SJSA1 (cell line): ENCODE results near the gene DBF4B. TPM values are rescaled to one million over a fixed set of nuclear protein-coding genes. Genes with fewer than 3 reads are reported as not detected.

Experiments used
- DNase-seq, 2 experiments: peaks; one replicate each; pipeline ENCODE4 v3.0.0-alpha.2; 2015 to 2020; ENCODE audit warnings: low spot score in 2 of 2, low read depth in 1 of 2
- H3K27ac ChIP-seq: fragments of 250-450 bp; sonication (Bioruptor Pico); 2 replicates; pipeline ENCODE4 v1.5.1; 2020; ENCODE audit warnings: mild to moderate bottlenecking, moderate library complexity
- H3K27me3 ChIP-seq: fragments of 250-450 bp; sonication (Bioruptor Pico); replicated peaks from 2 replicates; pipeline ENCODE4 v1.5.1; 2020; ENCODE audit warnings: mild to moderate bottlenecking, moderate library complexity
- H3K36me3 ChIP-seq: fragments of 250-450 bp; sonication (Bioruptor Pico); 2 replicates; pipeline ENCODE4 v1.5.1; 2020; ENCODE audit warnings: mild to moderate bottlenecking
- H3K4me1 ChIP-seq: fragments of 250-450 bp; sonication (Bioruptor Pico); replicated peaks from 2 replicates; pipeline ENCODE4 v1.6.1; 2021; ENCODE audit warnings: mild to moderate bottlenecking
- H3K4me3 ChIP-seq: fragments of 250-450 bp; sonication (Bioruptor Pico); 2 replicates; pipeline ENCODE4 v1.5.1; 2020; ENCODE audit warnings: mild to moderate bottlenecking
- H3K9me3 ChIP-seq: fragments of 250-450 bp; sonication (Bioruptor Pico); replicated peaks from 2 replicates; pipeline ENCODE4 v1.5.1; 2020; ENCODE audit warnings: mild to moderate bottlenecking
- total RNA-seq: library from RNA; depleted of rRNA; stranded (reverse); fragments of >200 nt; shearing (Covaris generic); gene quantifications from 2 replicates; pipeline ENCODE4 v1.2.3, GENCODE V29; 2014

DBF4B gene
- total RNA-seq, 1 experiment from 2014 or later: 21.0 TPM

DNA sequence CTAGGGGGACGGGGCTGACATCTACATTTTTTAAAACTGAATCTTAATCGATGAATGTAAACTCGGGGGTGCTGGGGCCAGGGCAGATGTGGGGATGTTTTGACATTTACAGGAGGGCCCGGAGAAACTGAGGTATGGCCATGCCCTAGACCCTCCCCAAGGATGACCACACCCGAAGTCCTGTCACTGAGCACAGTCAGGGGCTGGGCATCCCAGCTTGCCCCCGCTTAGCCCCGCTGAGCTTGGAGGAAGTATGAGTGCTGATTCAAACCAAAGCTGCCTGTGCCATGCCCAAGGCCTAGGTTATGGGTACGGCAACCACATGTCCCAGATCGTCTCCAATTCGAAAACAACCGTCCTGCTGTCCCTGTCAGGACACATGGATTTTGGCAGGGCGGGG, 71.7 kb downstream of the DBF4B start:
- Histone ChIP-seq H3K4me1 (peaks cover 29% of the 10 kb centered on the region), H3K9me3 (no peaks in the 10 kb centered on the region), H3K4me3 (no peak overlapping the region), H3K27ac (no peak overlapping the region), H3K27me3 (no peaks in the 10 kb centered on the region), H3K36me3 (no peaks in the 10 kb centered on the region)
- DNase-seq: no peak

DNA sequence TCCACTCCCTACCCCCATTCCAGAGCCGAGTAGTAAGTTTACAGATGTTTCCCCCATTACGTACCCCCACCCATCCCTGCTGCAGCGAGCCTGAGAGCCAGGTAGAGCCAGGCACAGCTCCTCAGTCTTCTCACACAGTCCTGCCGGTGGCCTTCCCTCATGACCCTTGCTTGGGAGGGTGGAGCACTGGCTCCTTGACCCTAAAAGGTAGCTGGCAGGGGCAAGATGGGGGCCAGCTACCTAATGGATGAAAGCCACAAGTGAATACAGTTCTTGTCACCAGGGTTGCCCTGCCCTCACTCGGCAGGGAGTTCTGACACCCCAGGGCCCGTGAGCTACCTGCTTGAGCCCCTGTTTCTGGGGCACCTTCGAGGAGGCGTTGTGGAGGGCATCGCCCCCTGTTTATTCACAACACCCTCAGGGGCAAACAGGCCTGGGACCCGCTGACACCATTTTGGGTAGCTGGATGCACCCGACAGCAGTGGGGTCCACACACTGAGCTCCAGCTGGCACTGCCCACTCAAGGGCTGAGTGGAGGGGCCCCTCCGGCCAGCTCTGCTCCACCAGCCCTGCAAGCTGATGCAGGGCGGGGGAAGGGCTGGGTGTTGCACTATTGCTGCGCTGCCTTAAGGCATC, 72.5 kb downstream of the DBF4B start:
- Histone ChIP-seq H3K27me3 (no peaks in the 10 kb centered on the region), H3K27ac (no peak overlapping the region), H3K36me3 (no peaks in the 10 kb centered on the region), H3K4me3 (no peak overlapping the region), H3K9me3 (no peaks in the 10 kb centered on the region), H3K4me1 (peaks cover 26% of the 10 kb centered on the region)
- DNase-seq: no peak

DNA sequence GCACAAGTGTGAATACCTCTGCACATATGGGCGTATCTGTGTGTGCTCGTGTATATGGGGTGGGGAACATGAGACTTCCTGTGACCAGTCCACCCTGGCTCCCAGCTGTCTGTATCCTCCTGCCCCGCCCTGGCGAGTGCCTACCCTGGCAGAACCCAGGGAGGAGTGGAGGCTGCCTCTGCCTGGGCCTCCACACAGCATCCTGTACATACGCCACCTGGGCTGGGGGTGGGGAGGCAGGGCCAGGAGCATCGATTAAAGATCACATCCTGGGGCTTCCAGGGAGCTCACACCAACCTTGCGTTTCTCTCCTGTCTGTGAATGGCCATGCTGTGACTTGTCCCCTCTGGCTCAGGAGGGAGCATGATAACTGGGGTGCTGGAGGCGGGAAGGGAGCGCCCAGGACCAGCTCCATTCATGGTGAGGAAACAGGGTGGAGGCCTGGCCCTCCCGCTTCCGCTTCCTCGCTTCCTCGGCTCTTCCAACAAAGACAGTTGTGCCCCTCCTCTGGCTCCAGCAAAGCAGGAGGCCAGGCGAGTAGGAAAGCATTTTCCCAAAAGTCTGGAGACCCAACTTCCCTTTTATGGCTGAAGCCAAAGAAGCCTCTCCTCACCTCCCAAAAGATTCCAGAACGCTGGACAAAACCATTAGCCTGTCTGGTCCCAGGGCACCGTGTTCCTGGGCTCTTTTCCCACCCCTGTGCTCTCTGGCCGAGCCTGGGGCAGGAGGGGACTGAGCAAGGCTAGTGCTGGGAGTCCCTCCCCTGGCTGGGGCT, 73.3 kb downstream of the DBF4B start:
- no peaks in the 10 kb centered on the region for H3K9me3 ChIP-seq
- no peaks in the 10 kb centered on the region for H3K27me3 ChIP-seq
- no peaks in the 10 kb centered on the region for H3K36me3 ChIP-seq
- DNase-seq: no peak
- H3K4me1 ChIP-seq: peaks cover 22% of the 10 kb centered on the region
- H3K4me3 ChIP-seq: no peak overlapping the region
- H3K27ac ChIP-seq: no peak overlapping the region

DNA sequence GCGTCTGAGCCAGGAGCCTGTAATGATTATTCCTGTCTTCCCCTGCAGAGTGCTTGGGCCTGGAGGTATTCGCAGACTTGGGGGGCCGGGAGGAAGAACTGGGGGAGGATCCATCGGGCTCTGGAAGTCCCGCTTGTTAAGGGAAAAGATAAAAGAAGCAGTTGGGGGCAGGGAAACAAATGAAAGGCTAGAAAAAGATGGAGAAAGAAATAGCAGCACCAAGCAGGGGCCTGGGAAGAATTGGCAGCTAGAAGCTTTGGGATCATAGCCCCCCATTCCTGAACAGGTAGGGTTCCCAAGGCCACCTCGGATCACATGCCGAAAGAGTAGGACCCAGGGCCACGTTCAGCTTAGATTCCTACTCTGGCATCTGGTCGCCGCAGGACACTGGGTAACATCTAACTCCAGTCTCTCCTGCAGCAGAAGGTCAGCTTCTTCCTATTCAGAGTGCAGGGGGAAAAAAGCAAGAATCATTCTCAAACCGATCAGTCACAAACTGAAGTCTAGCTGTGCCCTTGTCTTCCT, 73.9 kb downstream of the DBF4B start:
- H3K4me1 ChIP-seq: peaks cover 22% of the 10 kb centered on the region
- DNase-seq: no peak

DNA sequence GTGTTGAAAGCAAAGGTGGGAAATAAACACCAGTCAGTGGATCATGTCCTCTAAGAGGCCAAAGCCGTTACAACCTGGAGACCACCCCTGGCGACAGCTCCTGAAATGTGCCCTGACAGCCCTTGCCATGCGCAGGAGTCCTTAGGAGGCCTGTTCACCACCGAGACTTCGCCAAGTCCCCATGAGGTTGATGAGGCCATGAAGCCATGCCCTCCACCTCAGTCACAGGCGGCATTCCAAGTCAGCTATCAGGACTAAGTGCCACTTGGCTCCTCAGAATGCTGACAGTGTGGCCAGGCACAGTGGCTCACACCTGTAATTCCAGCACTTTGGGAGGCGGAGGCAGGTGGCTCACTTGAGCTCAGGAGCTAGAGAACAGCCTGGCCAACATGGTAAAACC, 77.5 kb downstream of the DBF4B start:
- Histone ChIP-seq H3K4me1 (peaks cover 9% of the 10 kb centered on the region), H3K27ac (no peak overlapping the region), H3K4me3 (no peak overlapping the region), H3K27me3 (no peaks in the 10 kb centered on the region), H3K36me3 (no peaks in the 10 kb centered on the region), H3K9me3 (no peaks in the 10 kb centered on the region)
- no peak for DNase-seq

More for the DNA sequence above, 73.9 kb downstream of the DBF4B start:
- H3K4me3 ChIP-seq: no peak overlapping the region
- no peaks in the 10 kb centered on the region for H3K9me3 ChIP-seq
- H3K27ac ChIP-seq: no peak overlapping the region
- H3K36me3 ChIP-seq: no peaks in the 10 kb centered on the region
- no peaks in the 10 kb centered on the region for H3K27me3 ChIP-seq

DNA sequence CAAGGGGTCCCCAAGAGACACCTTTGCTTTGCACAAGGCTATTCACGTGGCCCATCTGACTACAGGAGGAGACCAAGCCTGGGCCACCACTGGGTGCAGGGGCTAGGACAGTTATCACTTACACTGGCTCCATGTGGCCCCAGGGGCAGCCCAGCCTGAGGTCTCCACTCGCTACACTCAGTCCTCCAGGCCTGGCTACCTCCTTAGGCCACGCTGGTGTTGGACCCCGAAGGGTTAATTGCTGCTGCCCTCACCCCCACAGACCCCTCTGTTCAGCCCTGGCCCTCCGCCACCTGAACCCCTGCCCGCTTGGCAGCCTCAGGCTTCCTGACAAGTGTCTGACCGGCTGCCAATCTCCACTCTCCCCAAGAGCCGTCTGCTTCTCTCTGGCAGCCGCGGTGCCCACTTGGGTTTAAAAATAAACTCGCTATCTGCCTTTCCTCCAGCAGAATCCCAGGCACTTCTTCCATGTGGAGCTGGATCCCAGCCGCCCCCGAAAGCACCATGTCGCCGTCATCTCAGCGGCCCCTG, 78.2 kb downstream of the DBF4B start:
- Histone ChIP-seq H3K27ac (no peak overlapping the region), H3K36me3 (no peaks in the 10 kb centered on the region), H3K4me1 (peaks cover 3% of the 10 kb centered on the region), H3K27me3 (no peaks in the 10 kb centered on the region), H3K9me3 (no peaks in the 10 kb centered on the region), H3K4me3 (no peak overlapping the region)
- DNase-seq: no peak

DNA sequence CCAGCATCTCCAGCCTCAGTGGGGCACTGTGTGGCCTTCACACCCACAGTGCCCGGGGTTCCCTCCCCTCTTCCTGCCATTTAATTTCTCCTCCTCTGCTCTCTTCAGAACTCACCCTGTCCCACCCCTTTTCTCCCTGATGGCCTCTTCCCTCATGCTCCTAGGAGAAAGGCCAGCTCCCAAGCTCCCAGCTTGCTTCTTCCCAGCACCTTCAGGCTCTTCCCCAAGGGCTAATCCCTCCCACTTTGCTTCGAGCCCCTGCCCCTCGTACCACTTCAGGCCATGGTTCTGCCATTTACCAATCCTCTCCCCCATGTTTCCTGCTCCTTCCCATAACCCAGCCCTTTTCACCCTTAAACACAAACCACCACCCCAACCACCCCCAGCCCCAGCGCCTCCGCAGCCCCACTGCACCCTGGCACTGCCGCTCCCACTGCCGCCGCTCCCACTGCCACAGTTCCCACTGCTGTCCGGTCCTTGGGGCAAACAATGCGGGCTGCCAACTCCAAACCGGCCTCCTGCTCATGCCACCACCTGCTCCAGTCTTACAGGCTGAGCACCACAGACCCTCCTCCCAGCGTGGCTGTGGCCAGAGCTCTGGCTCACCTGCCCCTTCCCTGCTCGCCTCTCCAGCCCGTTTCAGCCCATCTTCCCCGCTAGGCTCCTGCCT, 78.9 kb downstream of the DBF4B start:
- no peak for DNase-seq
- no peak overlapping the region for H3K4me3 ChIP-seq
- H3K27ac ChIP-seq: no peak overlapping the region
- H3K4me1 ChIP-seq: peaks cover 7% of the 10 kb centered on the region
- H3K36me3 ChIP-seq: no peaks in the 10 kb centered on the region
- H3K27me3 ChIP-seq: no peaks in the 10 kb centered on the region
- no peaks in the 10 kb centered on the region for H3K9me3 ChIP-seq

DNA sequence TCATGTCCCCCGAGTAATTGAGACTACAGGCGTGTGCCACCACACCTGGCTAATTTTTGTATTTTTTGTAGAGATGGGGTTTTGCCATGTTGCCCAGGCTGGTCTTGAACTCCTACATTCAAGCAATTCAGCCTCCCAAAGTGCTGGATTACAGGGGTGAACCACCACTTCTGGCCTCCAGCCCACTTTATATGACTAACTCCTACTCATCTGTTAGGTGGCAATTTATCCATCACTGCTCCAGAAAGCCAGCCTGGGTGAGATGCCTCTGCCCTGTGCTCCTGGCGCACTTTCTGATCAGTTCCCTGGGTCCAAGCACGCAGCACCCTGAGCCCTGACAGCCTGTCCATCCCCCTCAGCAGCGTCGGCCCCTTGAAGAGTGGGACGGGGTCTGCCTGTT, 79.7 kb downstream of the DBF4B start:
- Histone ChIP-seq H3K27ac (no peak overlapping the region), H3K4me1 (peaks cover 14% of the 10 kb centered on the region), H3K36me3 (0 out of 2 replicates have a peak, but pooled peaks cover 3% of the 10 kb centered on the region), H3K9me3 (no peaks in the 10 kb centered on the region), H3K4me3 (no peak overlapping the region), H3K27me3 (no peaks in the 10 kb centered on the region)
- no peak for DNase-seq

DNA sequence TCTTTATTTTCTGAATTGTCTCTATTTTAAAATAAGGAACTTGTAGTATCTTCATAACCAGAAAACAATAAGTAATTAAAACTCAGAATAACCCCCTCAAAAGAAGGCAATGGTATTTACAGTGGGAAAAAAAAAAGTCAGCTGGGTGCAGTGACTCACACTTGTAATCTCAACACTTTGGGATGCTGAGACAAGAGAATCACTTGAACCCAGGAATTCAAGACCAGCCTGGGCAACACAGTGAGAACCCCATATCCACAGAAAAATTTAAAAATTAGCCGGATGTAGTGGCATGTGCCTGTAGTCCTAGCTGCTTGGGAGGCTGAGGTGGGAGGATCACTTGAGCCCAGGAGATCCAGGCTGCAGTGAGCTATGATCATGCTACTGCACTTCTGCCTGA, 83.8 kb downstream of the DBF4B start:
- Histone ChIP-seq H3K4me3 (no peak overlapping the region), H3K4me1 (peaks cover 50% of the 10 kb centered on the region), H3K27me3 (no peaks in the 10 kb centered on the region), H3K27ac (0 out of 2 replicates have a peak overlapping the region, but pooled peaks have one; percentile 30), H3K36me3 (peaks cover 20% of the 10 kb centered on the region), H3K9me3 (no peaks in the 10 kb centered on the region)
- peak; percentile 53 to 79 for DNase-seq

DNA sequence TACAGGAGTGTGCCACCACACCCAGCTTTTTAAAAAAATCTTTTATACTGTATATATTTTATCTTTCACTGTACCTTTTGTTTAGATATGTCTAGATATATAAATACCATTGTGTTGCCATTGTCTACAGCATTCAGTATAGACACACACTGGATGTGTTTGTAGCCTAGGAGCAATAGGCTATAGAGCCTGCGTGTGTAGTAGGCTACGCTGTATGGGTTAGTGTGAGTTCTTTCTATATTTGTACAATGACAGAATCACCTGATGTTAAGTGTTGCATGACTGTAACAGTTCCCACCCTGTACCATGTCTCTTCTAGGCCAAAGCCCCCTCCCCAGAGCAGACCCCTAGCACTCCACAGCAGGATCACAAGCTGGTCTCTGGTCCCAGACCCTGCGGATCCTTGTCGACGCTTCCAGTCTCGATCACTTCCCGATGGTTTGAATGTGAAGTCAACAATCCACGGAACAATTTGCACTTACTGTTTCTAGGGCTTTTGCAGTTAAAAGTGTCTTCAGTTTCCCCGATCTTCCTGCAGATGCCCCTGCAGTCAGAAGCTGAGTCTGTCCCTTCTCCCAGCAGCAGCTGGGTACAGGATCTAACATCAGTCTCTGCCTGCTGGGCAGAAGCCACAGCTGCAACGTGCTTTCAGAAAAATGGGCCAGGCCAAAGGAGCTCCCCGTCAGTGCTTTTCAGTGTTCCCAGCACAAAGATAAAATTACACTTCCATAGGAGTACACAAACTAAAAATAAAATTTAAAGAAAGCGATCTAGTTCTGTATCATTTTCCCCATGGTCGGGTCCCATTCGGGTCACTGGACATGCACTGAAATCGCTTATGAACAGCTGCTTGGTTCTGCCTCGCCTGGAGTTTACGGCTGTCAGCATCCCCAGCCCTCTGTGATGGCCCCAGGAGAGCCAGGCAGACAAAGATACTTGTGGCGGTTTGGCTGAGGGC, 85.7 kb downstream of the DBF4B start:
- Histone ChIP-seq H3K9me3 (no peaks in the 10 kb centered on the region), H3K36me3 (peaks cover 37% of the 10 kb centered on the region), H3K27ac (peak overlapping the region; percentile 92), H3K27me3 (no peaks in the 10 kb centered on the region), H3K4me1 (peaks cover 67% of the 10 kb centered on the region), H3K4me3 (no peak overlapping the region)
- DNase-seq: peak; percentile 30 to 47

DNA sequence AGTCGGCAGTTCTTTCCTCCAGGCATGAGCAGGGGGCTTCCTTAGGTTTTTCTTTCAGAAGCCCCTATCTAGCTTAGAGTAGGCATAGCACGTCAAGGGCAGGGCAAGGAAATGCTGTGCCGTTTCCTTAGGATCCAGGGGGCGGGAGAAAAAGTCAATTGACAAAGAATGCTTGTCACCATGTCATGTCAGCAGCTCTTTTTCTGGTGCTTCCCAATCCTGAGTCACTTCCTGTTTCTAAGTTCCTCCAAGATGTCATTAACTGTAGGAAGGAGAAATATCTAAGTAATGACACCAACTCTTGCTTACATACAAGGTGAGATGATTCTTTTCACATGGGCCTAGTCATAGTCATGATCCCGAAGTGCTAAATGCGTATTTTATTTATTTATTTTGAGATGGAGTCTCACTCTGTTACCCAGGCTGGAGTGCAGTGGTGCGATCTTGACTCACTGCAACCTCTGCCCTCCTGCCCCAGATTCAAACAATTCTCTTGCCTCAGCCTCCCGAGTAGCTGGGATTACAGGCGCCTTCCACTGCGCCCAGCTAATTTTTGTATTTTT, 86.5 kb downstream of the DBF4B start:
- Histone ChIP-seq H3K4me3 (no peak overlapping the region), H3K27ac (peak overlapping the region; percentile 92), H3K36me3 (peaks cover 42% of the 10 kb centered on the region), H3K9me3 (no peaks in the 10 kb centered on the region), H3K27me3 (no peaks in the 10 kb centered on the region), H3K4me1 (peaks cover 67% of the 10 kb centered on the region)
- DNase-seq: peak; percentile 89 to 98

DNA sequence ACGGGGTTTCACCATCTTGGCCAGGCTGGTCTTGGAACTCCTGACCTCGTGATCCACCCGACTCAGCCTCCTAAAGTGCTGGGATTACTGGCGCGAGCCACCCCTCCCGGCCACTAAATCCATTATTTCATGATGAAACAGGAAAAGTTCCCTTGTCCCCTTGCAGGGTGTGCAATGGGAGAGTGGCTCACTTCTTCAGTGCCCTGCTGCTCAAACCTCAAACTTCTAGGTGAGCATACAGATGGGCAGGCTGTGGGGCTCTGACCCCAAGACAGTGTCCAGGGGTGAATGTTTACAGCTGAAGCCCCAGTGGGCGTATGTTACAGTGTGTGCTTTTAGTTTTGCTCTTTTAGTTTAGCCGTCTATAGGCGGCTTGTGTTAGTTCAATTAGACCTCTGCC, 87.0 kb downstream of the DBF4B start:
- H3K4me1 ChIP-seq: peaks cover 67% of the 10 kb centered on the region
- H3K9me3 ChIP-seq: no peaks in the 10 kb centered on the region
- no peak for DNase-seq
- no peaks in the 10 kb centered on the region for H3K27me3 ChIP-seq
- no peak overlapping the region for H3K4me3 ChIP-seq
- H3K27ac ChIP-seq: peak overlapping the region; percentile 92
- peaks cover 47% of the 10 kb centered on the region for H3K36me3 ChIP-seq
